HFFc6 (cell line): Measurements from ENCODE around the gene NSFL1C. TPM values are rescaled to one million over a fixed set of nuclear protein-coding genes. Genes with fewer than 3 reads are reported as not detected.

Source experiments
- DNase-seq: peaks from one replicate; pipeline ENCODE4 v3.0.0-alpha.2; 2018
- H3K27ac Mint-ChIP-seq: 2 replicates; pipeline ENCODE4 v1.8.0; 2020; ENCODE audit warnings: mild to moderate bottlenecking, mixed read lengths
- H3K27me3 Mint-ChIP-seq: 2 replicates; pipeline ENCODE4 v1.8.0; 2021; ENCODE audit warnings: mild to moderate bottlenecking, moderate library complexity, mixed read lengths; ENCODE audit not compliant: insufficient read depth
- H3K36me3 Mint-ChIP-seq: 2 replicates; pipeline ENCODE4 v1.8.0; 2021; ENCODE audit warnings: low read depth, mixed read lengths
- H3K4me1 Mint-ChIP-seq: 2 replicates; pipeline ENCODE4 v1.8.0; 2020; ENCODE audit warnings: low read depth, mixed read lengths
- H3K4me3 Mint-ChIP-seq: 2 replicates; pipeline ENCODE4 v1.8.0; 2020; ENCODE audit warnings: mild to moderate bottlenecking, moderate library complexity, mixed read lengths
- H3K9me3 Mint-ChIP-seq: 2 replicates; pipeline ENCODE4 v1.8.0; 2020; ENCODE audit warnings: mild to moderate bottlenecking, mixed read lengths
- CTCF ChIP-seq: fragments of 200-600 bp; sonication (generic); IDR thresholded peaks from 2 replicates; pipeline ENCODE4 v1.5.0; 2021; ENCODE audit warnings: antibody characterized with exemption, mild to moderate bottlenecking
- total RNA-seq, 6 experiments: library from RNA; stranded (reverse); fragmentation: NEBNext Ultra II Directional; extraction: Animal tissue kit (Norgen Biotek cat#: 25700); gene quantifications; 2 replicates in 1 of 6; 3 replicates in 5 of 6; pipeline ENCODE4 v1.2.3, GENCODE V29; 2021

The NSFL1C gene
- total RNA-seq, 6 experiments from 2014 or later = 85.4 to 125 (median 103) TPM

- H3K27ac Mint-ChIP-seq = no peak overlapping the region
- no peak for DNase-seq
- H3K9me3 Mint-ChIP-seq = no peaks in the 10 kb centered on the region
- no peak overlapping the region for H3K4me3 Mint-ChIP-seq
- H3K4me1 Mint-ChIP-seq = peaks cover 69% of the 10 kb centered on the region
- no peak for TF ChIP-seq CTCF
- peaks cover 13% of the 10 kb centered on the region; the same call in 1 of the 2 replicates for H3K36me3 Mint-ChIP-seq
- H3K27me3 Mint-ChIP-seq = peaks cover 13% of the 10 kb centered on the region
Measured at GRCh38 chr20:1468117-1468624, 1.5 kb upstream of the NSFL1C start.

GRCh38 chr20:1467355-1468116, 887 bp upstream of the NSFL1C start:
- Mint-ChIP-seq H3K27me3 (peaks cover 12% of the 10 kb centered on the region), H3K4me3 (no peak overlapping the region; the same call in none of the 2 replicates), H3K36me3 (peaks cover 13% of the 10 kb centered on the region; the same call in 1 of the 2 replicates), H3K9me3 (no peaks in the 10 kb centered on the region), H3K27ac (no peak overlapping the region), H3K4me1 (peaks cover 67% of the 10 kb centered on the region)
- no peak for TF ChIP-seq CTCF
- DNase-seq = no peak

- H3K27ac Mint-ChIP-seq = no peak overlapping the region
- H3K9me3 Mint-ChIP-seq = no peaks in the 10 kb centered on the region
- peaks cover 67% of the 10 kb centered on the region for H3K4me1 Mint-ChIP-seq
- no peak; the same call in none of the 2 replicates for TF ChIP-seq CTCF
- peaks cover 13% of the 10 kb centered on the region for H3K27me3 Mint-ChIP-seq
- peaks cover 13% of the 10 kb centered on the region; the same call in 1 of the 2 replicates for H3K36me3 Mint-ChIP-seq
- H3K4me3 Mint-ChIP-seq = peak overlapping the region; percentile 92; the same call in 1 of the 2 replicates
- no peak for DNase-seq
Measured at GRCh38 chr20:1467082-1467354, 369 bp upstream of the NSFL1C start.

GRCh38 chr20:1465470-1466210, 1.0 kb downstream of the NSFL1C start:
- no peaks in the 10 kb centered on the region for H3K9me3 Mint-ChIP-seq
- no peak for TF ChIP-seq CTCF
- peaks cover 13% of the 10 kb centered on the region; the same call in 1 of the 2 replicates for H3K36me3 Mint-ChIP-seq
- peak overlapping the region; percentile 86 for H3K27ac Mint-ChIP-seq
- H3K4me1 Mint-ChIP-seq = peaks cover 61% of the 10 kb centered on the region
- DNase-seq = peak; percentile 39
- peak overlapping the region; percentile 92 for H3K4me3 Mint-ChIP-seq
- H3K27me3 Mint-ChIP-seq = peaks cover 13% of the 10 kb centered on the region

GRCh38 chr20:1463971-1464570, 2.6 kb downstream of the NSFL1C start:
- Mint-ChIP-seq H3K4me3 (no peak overlapping the region), H3K27me3 (peaks cover 13% of the 10 kb centered on the region), H3K36me3 (peaks cover 22% of the 10 kb centered on the region), H3K4me1 (peaks cover 46% of the 10 kb centered on the region), H3K9me3 (no peaks in the 10 kb centered on the region), H3K27ac (no peak overlapping the region; the same call in 1 of the 2 replicates)
- DNase-seq = no peak
- no peak for TF ChIP-seq CTCF
